Right kidney (tissue), 1 donor: ENCODE measurements around the gene RBKS.
A peak's percentile ranks its signal among the peaks of the same experiment; 100 is the strongest.
"Not testable (repeated sequence)": the region's sequence is repeated elsewhere in the genome, so short reads cannot be mapped to it uniquely, and the experiment has no call there.

ENCODE experiments used
- DNase-seq: peaks from one replicate; pipeline ENCODE4 v3.0.0-alpha.2; 2016

Gene RBKS

DNA sequence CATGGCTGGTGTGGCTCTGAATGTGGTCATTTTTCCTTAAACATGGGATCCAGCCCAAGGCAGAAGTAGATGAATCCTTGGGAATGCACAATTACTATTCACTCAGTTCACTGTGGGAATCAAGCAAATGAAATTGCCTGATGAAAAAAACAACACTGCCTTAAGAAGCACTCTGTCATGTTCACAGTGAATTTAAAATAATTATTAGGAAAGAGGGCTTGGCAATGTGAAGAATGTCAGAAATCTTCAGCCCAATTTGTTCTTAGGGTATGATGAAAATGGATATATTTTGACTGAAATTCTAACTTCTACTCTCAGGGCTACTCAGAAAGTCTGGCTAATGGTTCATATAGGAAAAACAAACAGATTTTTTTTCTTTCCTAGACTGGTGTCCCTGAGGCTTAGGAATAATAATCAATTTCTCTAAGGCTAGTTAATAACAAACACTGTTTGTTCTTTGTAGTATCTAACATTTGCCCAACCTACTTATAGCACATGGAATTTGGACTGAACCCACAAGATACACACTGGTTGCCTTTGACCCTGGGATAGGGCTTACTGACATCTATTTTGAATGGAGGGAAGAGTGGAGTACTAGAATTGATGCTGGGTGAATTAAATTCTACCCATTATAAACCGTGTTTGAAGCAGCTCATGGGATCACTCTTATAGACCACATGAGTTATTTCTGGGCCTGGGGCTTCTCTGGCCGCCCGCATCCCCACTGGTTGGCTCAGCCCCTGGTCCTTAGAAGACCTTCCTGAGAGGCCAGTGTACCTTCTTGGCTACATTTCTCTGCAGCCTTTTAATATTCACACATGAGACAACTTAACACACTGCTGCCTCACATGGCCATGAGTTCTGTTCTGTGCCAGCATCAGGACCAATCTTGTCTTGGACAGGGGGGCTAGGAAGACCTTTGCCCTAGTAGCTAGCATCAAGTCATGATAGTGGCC is 127.0 kb downstream of the RBKS start:
- DNase-seq, result no peak

DNA sequence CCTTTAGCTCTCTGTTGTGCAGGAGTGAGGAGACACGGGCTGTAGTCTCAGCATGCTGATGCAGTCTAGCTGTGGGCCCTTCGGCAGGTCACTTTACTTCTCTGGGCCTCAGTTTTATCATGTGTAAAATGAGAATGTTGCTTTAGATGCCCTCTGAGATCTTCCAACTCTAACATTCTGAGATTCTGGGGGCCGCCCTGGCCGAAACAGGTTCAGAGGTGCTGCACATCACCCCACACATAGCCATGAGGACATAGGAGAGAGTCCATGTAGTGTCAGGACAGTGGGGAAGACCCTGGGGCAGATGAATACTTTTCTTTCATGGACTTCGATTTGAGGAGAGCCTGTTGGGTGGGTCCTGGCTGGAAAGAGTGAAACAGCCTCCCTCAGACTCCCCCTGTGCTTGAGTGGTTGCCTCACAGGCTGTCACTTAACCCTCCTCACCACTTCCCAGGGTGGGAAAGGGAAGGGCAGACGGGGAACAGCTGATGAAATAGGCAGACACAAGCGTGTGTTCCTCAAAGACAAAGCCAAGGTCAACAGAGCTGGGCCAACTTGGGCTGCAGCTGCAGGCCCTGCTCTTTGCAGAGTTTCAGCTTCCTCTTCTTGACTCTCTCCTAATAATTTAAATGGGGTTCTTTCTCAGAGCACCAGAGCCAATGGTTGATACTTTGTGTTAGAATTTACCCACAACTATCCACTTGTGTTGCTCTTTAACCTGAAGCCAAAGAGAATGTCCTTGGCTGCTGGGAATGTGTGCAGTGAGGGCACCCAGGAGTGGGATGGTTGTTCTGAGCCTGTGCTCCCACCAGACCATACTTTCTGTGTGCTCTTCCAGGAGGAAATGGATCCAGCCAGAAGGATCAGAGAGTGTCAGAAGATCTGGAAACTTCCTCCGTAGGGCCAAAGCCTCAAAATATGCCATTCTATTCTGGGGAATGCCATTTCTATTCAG is 133.4 kb downstream of the RBKS start:
- no peak for DNase-seq

GRCh38 chr2:27756091-27756490 is 134.1 kb downstream of the RBKS start:
- DNase-seq, result no peak

- DNase-seq, result no peak
These were observed 135.4 kb downstream of the RBKS start for GRCh38 chr2:27754831-27755230.

DNA sequence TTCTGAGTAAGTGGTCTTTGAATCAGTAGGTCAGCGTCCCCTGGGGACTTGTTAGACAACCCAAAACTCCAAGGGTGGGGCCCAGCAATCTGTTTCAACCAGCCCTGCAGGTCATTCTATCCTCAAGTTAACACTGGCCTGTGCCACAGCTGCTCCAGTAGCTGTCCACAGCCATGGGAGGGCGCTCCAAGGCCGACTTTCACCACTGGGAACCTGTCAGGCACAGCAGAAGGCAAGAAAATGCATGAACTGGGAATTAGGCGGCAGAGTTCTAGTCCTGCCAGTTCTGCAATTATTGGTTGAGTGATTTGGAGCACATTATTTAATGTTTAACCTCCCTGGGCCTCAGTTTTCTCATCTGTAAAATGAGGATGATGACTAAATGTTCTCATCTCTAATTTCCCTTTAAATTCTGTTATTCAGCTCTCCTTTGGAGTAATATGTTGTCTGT is 136.0 kb downstream of the RBKS start:
- no peak for DNase-seq

GRCh38 chr2:27752551-27753237 is 137.5 kb downstream of the RBKS start:
- peak; percentile 74 for DNase-seq

- DNase-seq, result no peak
These were observed 138.8 kb downstream of the RBKS start for GRCh38 chr2:27751377-27751776.

DNA sequence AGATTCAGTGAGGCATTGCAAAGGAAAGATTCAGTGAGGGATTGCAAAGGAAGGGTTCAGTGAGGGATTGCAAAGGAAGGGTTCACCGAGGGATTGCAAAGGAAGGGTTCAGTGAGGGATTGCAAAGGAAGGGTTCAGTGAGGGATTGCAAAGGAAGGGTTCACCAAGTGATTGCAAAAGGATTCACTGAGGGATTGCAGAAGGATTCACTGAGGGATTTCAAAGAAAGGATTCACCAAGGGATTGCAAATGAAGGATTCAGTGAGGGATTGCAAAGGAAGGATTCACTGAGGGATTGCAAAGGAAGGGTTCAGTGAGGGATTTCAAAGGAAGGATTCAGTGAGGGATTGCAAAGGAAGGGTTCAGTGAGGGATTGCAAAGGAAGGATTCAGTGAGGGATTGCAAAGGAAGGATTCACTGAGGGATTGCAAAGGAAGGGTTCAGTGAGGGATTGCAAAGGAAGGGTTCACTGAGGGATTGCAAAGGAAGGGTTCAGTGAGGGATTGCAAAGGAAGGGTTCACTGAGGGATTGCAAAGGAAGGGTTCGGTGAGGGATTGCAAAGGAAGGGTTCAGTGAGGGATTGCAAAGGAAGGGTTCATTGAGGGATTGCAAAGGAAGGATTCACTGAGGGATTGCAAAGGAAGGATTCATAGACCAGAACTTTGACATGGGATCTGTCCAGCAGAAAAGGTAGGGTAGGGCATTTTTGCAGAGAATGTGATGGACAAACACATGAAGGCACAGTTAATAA is 141.2 kb downstream of the RBKS start:
- DNase-seq, result not testable (repeated sequence)

DNA sequence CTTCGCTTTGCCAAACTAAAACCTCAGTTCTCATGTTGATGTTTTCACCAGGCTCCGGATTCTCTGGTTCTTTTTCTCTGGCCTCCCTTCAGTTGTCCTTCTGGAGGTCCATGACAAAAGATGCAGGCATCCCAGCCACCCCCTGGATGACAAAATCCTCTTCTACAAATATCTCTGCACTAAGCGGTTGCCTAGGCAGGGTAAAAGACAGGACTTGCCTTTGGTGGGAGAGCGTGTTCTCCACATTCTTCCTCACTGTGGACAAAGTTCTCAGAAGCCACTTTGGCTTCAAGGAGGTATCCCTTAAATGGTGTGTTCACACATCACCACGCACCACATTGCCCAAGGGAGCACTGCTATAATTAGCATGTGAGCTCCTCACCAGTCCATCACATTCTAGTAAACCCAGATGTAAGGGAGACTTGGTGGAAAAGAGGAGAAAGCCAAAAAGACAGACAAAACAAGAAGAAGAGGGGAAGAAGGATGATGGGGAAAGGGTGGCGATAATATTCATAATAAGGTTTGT is 142.3 kb downstream of the RBKS start:
- no peak for DNase-seq

- DNase-seq, result no peak
These were observed 143.9 kb downstream of the RBKS start for GRCh38 chr2:27746325-27746724.

GRCh38 chr2:27745494-27745893 is 144.7 kb downstream of the RBKS start:
- DNase-seq, result not testable (repeated sequence)

DNA sequence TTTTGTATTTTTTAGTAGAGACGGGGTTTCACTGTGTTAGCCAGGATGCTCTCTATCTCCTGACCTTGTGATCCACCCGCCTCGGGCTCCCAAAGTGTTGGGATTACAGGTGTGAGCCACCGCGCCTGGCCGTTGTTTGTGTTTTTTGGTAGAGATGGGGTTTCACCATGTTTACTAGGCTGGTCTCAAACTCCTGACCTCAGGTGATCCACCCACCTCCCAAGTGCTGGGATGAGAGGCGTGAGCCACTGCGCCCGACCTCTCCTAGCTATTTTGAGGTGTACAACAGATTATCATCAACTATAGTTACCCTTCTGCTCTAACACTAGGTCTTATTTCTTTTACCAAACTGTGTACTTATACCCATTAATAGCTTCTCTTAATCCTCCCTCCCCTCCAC is 147.6 kb downstream of the RBKS start:
- no peak for DNase-seq

DNA sequence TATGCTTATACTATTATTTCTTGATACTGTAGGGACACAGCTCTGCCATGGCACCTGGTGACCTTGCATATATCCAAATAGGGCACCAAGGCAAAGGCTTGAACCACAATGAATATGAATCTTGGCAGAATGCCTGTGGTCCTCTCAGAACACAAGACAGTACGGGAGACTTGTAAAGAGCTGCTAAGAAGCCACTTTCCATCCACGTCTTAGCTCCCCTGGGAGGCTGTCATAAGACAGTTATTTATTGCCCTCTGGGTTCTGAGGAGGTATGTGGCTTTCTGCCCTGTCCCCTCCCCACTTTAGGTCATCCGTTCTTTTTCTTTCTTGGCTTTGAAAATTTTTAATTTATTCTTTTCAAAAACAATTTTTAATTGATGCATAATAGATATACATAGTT is 148.5 kb downstream of the RBKS start:
- no peak for DNase-seq

DNA sequence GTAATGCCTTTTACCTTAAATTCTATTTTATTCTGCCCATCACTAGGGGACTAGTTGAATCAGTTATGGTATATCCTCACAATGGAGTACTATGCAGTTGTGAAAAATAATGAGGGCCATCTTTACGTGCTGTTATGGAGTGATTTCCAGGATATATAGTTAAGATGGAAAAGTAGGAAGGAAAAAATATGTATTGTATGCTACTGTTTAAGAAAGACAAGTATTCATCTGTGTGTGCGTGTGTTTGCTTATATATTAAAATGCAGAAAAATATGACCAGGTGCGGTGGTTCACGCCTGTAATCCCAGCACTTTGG is 151.2 kb downstream of the RBKS start:
- DNase-seq, result no peak

DNA sequence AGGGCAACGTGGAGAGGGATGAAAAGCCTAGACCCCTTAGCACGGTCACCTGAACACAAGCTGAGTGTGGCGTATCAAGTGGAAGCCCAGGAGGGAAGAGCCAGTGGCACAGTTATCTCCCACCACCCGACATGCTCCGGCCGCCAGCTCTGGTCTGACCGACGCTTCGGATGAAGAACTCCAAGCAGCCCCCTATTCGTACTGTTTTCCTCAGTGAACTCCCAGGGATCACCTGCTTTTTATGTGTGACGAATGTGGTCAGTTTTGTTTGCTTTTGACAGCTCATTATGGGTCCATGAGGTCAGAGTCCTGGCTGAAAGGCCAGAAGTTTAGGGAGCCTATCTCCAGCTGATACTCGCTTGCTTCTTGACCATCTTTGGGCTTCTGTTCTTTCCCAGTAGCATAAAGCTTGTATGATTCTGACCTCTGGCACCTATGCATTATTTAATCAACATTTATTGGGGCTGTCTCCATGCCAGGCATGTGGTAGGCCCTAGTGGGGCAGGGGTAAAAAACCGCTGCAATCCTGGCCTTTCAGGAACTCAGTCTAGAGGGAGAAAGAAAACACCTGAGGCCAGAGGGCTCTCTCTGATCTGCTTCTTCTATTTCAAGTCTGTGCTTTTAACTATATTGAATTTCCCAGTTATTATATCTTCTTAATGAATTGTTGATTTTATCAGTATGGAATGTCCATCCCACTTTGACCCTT is 151.7 kb downstream of the RBKS start:
- DNase-seq, result no peak

DNA sequence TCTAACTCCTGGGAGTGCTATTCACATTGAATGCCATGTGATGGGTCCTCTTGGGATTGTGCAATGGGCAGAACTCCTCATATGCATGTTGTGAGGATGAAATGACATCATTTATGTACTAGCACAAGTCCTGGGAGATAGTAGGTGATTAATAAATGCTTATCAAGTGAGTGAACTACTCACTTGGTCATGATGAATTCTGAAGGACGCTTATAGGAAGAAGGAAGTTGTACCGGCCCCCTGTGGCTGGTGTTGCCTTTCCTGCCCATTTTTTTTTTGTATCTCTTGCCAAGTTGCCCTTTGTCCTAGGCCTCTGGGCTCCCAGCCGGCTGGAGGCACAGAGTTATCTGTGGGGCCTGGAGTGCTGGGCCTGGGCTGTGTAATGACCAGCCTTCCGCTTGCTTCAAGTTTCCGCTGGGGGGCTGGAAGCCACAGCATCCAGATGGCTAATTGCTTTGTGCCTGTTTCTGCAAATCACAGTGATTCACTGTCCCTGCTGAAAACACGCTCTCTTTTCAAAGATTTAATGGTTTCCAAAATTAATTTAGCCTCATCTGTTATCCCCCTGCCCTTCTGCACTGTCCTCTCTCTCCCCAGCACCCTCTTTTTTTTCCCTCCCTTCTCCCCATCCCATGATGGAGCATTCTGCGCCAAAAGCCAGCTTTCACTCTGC is 152.4 kb downstream of the RBKS start:
- no peak for DNase-seq

GRCh38 chr2:27736890-27737204 is 153.3 kb downstream of the RBKS start:
- DNase-seq, result no peak

DNA sequence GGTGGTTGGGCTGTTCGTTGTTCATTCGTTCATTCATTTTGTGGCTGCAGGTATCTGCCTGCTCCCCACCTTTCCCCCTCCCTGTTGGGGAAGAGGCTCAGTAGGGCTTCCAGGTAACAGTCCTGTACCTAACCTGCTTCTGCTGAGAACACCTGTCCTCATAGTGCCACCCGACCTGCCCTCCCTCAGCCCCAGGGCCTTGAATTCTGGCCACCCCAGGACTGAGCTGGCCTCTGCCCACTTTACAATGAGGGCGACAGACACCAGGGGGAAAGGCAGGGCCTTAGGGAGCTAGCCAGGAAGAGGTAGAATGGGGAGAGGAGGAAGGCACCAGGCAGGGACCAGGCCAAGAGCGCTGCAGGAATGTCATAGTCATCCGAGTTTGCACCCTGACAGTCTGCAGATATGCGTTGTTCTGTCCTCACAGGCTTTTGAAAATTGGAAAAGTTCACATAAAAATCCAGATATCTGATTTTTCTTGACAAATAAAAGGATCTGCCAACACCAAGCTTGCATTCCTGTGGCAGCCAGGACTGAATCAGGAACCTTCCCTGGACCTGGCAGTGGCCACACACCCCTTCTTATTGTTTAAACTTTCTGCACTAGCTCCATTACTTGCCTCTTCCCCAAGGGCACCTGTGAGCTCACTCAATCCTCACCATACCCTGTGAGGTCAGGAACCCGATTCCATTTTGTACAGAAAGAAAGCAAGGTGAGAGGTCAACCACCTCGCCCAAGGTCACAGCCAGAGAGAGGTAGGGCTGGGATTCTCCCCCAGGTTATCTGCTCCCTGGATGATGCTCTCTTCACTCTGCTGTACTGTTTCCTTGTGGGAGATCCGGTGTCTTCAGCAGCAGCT is 153.9 kb downstream of the RBKS start:
- DNase-seq, result no peak

DNA sequence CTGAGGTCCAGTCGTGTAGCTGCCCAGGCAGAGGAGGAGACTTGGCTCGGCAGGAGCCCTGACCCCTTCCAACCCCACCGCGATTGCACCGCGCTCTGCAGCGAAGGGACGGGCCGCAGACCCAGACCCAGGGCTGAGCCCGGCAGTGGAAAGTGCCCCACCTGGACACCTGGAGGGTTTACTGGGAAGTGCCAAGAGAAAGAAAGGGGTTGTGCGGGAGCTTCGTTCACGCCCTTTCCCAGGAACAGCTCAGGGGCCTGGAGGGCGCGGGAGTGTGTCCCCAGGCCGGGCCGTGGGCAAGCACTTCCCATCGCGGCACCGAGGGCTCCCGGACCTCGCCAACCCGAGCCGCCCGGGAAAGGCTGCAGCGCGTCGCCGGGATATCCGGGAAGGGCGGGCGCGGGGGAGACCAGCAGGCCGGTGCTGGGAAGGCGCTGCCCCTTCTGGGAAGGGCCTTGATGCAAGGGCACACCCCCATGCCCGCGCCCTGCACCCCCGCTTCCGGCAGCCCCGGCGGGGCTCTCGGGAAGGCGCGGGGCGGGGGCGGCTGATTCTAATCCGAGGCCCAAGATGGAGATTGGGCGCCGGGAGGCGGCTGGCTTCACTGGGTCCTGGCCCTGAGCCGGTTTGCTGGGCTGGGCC is 154.8 kb downstream of the RBKS start:
- DNase-seq, result peak; percentile 83
